ENCODE data around the gene ASTN2.

DNA sequence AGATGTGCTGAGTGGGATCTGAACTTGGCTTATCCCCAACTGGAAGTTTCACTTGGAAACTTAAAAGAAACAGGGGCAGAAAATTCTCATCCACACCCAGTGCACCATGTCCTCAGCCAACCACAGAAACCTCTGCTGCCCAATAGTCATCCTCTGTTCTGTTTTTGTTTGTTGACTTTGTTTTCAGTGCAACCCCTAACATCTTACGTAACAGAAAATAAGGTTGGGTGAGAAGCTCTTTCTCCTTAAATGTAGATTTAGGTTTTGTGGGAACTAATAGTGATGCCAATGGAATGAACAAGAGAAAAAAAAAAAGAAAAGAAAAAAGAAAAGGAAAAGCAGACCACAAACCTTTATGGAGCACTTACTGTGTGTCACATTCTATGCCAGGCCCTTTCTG, 998.4 kb downstream of the ASTN2 start:
- TF ChIP-seq, protein P1, sequence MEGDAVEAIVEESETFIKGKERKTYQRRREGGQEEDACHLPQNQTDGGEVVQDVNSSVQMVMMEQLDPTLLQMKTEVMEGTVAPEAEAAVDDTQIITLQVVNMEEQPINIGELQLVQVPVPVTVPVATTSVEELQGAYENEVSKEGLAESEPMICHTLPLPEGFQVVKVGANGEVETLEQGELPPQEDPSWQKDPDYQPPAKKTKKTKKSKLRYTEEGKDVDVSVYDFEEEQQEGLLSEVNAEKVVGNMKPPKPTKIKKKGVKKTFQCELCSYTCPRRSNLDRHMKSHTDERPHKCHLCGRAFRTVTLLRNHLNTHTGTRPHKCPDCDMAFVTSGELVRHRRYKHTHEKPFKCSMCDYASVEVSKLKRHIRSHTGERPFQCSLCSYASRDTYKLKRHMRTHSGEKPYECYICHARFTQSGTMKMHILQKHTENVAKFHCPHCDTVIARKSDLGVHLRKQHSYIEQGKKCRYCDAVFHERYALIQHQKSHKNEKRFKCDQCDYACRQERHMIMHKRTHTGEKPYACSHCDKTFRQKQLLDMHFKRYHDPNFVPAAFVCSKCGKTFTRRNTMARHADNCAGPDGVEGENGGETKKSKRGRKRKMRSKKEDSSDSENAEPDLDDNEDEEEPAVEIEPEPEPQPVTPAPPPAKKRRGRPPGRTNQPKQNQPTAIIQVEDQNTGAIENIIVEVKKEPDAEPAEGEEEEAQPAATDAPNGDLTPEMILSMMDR (IDR thresholded peaks at IDR 0.05): no peak
- TF ChIP-seq POLR2A (IDR thresholded peaks at IDR 0.05): no peak
